DMS114 treated with DMSO at 0.1 percent for 48 hours (cell line): Measurements from ENCODE around the gene ZNF19.
A peak's percentile ranks its signal among the peaks of the same experiment; 100 is the strongest.

ENCODE experiments used
- DNase-seq: peaks from one replicate; lab custom pipeline; 2025; ENCODE audit not compliant: unreplicated experiment; lab: John Stamatoyannopoulos, UW

Gene ZNF19

DNA sequence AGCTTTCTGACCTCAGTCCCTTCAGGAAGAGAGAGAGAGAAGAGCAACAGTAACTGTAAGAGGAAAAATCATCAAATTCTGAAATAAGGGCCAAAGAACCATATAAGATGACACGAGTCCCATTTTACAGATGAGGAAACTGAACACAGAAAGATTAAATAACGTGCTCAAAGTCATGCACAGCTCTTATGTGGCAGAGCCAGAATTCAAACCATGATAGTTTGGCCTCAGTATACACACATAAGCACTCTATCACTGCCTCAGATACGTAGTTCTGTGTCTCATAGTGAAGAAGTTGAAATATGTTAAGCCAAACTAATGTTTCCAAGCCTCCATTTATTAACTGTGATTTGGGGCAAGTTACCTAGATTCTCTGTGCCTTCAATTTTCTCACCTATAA, 1.9 kb upstream of the ZNF19 start:
- no peak for DNase-seq

DNA sequence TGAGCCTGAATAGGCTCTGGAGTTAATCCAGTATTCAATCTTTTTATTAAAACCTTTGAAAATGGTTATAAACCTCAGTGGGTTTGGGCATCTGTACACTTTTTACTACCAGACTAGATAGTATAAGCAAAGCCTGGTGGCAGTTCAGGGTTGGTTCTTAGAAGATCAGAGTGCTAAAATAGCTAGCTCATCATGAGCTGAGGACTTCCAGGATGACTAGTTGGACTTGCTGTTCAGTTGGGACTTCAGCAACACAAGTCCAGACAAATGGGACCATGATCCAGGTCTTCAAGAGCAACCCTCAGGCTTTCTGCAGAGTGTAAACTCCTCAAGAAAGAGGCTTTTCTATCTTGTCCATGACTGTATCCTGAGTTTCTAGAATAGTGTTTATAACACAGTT, 1.2 kb upstream of the ZNF19 start:
- DNase-seq: no peak

DNA sequence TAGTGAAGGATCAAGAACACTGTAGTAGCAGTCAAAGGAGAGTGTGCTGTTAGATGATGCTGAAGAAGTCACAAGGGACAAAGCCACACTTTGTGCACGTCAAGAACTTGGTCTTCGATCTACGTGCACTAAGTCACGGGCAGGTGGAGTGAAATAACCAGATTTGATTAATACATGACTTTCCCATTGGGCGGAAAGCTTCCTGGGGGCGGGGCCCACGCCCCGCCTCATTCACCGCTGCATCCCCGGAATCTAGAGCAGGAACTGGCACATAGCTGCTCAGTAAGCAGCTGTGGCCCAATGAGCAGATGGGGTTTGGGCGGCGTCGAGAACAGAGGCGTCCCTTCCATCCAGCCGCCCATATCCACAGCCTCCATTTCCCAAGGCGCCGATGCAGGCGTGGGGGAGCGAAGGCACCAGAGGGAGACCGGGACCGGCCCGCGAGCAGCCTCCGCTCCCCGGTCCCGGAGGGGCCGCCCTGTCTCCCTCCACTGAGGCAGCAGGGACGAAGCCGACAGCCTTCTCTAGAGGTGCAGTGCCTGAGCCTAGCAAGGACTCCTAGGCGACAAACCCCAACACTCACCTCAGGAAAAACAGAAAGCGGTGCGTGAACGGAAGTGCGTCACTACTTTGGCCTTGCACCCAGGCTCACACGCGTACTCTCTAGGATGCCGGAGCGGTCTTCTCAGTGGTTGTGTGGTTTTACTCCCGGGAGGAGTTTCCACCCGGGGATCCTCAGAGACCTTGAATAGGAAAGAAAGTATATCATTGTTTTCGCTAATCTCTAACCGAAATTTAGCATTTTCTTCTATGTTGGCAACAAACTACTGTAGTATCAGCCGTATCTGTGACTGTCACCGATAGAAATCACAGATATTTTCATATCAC, 4.9 kb downstream of the ZNF19 start:
- peak; percentile 96 for DNase-seq

DNA sequence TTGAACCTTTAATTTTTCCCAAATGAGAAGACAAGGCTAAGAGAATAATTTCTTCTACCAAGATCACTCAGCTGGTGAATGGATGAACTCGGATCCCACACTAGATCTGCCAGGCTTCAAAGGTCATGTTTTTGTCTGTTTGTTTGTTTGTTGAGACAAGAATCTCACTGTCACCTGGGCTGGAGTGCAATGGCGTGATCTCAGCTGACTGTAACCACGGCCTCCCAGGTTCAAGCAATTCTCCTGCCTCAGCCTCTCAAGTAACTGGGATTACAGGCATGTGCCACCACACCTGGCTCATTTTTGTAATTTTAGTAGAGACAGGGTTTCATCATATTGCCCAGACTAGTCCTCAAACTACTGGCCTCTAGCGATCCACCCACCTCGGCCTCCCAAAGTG, 6.6 kb downstream of the ZNF19 start:
- DNase-seq: no peak

DNA sequence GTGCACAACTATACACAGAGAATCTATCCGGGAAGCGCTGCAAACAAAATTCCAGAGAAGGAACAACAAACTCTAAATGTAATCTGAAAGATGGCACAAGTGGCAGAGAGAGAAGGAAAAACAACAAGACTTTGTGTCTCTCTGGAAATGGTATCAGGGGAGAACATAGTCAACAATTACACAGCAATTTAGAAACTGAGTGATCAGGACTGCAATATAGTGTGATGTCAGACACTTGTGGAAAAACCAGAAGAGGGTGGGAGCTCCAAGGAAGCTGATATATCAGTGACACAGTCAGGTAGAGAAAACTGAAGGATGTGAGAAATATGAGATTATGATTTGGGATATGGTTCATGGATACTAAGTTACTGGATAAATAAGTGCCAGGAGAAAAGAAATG, 8.2 kb downstream of the ZNF19 start:
- no peak for DNase-seq

DNA sequence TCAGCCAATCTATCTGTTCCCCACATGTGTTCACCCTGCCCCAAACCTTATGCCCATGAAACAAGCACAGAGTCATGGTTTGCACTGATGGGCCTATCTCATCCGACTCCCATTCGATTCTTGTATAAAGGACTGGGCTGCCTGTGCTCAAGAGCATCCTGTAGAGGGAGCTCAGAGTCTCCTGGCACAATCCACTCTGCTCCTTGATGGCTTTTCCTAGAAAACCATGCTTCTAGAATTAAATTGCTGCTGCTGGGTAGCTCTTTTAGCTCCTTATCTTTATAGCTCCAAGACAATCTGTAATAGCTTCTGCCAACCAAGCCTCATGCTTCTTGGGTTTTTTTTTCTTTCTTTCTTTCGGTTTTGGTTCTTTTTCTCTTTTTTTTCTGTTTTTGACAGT, 9.7 kb downstream of the ZNF19 start:
- DNase-seq: peak; percentile 37

DNA sequence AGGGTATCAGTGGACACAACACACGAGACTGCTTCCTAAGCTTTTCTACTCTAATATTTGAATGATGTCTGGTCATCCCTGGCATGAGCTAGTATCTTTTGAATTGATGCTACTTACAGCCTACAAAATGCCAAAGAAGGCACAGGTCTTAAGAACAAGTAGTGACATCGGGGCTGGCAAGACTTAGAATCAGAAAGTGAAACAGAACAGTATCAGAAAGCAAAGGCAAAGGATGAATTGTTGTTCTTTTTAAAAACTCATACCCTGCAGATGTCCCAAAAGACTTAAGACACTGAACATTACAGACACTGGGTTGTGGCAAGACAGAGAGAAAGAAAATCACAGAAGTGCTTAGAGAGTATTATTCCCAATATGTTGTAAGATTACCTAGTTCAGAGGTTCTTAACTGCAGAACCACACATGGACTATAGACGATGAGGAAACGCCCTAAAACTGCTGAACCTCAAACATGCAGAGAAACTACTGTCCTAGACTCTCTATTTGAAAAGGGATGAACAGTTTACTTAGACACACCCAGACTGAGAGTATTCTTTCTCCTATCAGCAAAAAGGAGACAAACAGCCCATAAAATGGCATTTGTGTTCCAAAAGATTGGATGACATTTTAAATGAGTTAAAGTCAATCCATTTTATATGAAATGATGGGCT, 12.5 kb downstream of the ZNF19 start:
- no peak for DNase-seq

DNA sequence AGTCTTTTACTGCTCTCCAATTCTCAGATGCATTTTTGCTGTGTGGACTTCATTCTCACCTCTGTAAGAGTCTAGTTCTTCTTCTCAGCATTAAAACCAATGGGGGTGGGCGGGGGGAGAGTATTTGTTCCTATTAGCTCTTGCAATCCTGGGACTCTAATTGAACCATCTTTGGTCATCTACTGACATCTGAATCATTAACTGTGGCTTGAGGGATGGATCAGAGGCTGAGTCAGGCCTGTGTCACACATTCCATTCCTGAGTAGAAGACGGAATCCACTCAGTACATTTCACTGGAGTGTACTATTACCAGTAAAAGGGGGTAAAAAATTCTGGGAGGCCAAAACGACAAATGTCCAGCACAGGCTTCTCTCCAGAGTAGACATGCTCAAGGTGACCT, 14.3 kb downstream of the ZNF19 start:
- no peak for DNase-seq

DNA sequence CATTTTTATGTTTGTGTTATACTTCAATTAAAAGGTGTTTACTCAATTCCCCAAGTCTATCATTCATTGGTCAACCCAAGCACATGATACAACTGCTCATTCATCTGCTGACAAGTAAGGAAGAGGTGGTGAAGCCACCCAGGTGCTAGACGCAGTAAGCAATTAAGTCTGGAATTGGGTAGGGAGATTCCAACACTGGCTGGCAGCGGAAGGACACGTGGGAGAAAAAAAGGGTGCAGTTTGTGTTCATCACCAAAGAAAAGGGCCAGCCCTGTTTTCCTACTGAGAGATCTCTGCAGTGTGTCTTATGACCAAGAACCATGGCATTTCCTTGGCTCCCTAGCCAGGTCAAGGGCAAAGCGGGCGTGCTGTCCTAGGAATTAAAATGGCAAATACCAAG, 15.2 kb downstream of the ZNF19 start:
- DNase-seq: no peak

DNA sequence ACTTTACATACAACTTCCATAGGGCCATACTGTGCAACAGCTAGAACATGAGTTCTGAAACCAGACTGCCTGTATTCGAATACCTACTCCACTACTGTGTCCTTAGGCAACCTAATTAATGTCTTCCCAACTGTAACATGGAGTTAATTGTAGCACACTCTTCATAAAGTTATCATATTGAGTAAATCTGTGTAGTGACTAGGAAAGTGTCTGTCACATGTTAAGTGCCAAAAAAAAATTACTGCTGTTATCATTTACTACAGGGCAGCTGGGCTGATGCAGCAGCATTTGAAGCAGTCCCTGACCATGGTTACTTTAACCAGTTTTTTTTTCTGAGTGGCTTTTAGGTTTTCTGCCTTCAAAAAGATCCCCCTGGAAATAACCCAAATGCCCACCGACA, 16.2 kb downstream of the ZNF19 start:
- no peak for DNase-seq

DNA sequence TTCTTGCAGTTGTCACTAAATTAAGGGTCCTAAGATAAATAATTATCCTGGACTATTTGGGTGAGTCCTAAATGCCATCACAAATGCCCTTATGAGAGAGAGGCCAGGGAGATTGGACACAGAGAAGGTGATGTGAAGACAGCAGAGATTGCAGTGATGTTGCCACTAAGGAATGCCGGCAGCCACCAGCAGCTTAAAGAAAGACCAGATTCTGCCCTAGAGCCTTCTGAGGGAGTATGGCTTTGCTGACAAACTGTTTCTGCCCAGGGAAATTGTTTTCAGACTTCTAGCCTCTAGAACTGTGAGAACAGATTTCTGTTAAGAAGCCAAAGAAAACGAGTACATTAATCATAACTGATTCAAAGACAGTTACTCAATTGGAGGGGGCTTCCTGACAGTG, 17.1 kb downstream of the ZNF19 start:
- no peak for DNase-seq

DNA sequence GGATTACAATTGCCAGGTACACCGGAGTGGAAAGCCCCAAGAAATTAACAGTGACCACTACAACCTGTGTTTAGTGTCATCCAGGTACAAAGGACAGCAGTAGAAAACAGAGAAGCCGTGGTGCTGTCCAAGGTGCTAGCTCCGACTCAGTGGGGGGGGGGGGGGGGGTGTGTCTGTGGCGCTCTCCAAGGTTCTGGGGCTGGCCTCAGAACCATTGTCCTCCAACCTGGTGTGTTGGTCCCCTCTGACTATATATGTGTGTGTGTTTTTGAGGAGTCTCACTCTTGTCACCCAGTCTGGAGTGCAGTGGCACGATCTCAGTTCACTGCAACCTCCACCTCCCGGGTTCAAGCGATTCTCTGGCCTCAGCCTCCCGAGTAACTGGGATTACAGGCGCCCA, 21.3 kb downstream of the ZNF19 start:
- no peak for DNase-seq

DNA sequence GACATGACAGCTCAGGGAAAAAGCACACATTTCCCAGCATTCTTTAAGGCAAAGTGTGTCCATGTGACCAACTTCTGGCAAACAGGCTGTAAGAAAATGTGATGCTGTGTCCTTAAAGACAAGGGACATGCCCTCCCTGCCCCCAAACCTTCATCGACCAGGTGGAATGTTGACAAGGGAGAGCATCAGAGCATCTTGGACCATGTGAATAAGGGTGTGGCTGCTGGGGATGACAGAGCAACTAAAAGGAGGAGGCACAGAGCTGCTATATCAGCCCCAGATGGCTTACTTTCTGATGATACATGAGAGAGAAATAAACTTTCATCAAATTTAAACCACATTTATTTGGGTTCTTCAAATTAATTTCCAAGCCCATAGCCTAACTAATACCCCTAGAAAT, 24.9 kb downstream of the ZNF19 start:
- no peak for DNase-seq

DNA sequence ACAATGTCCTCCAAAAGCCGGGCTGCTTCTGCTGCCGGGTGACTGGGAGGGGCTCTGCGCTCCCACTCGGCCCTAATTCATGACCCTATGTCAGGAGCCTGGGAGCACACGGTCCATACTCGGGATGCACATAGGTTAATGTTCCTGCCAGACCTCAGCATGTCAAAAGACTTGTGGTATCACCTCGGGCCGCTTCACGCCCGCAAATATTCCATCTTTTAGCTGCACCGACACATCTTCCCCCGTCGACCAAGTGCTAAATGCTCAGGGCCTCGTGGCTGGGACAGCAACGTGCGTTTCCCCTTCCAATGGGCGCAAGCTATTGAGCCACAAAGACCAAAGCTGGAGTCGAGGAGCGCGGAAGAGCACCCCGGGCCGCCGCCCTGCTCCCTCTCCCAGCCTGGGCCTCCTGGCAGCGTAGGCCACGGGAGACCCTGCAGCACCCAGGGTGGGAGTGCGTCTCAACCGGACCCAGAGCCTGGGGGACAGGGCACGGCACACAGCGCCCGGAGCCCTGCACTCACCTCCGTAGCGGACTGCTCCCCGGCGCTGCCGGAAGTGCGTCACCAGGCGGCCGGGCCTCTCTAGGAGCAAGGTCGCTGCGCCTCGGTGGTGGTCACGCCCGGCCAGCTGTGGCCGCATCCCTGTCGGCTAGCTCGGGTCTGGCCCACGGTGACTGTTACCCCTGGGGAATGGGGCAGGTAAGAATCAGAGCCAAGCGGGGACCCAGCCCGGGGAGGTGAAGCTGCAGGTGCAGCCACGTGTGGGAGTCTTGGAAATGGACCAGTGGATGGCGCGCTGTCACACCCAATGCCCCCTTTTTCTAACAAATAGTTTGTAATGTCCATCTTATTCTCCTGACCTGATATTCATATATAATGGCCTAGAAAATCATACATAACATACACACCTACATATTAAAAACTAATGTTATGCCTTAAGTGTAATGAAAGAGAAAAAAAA, 27.2 kb downstream of the ZNF19 start, which contains the start of gene ZNF23:
Gene ZNF23, minus strand, starts transcription at position 562 of the 963 bp plus-strand sequence. CDS start 5,451 bp downstream, outside the sequence.
- peak; percentile 72 for DNase-seq

DNA sequence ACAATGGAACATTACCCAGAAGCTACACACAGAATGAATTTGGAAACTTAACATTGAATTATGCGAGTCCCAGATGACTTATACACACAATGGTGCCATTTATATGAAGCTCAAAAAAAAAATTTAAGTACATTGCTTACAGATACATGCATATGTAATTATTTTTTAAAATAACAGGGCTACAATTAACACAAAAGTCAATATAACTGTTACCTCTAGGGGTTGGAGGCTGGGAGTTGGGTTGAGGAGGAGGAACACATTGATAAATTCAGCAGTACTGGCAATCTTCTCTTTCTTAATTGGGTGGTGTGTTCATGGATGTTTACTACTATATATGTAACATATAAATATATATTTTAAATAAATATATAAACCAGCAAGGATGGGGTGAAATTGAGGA, 28.2 kb downstream of the ZNF19 start:
- DNase-seq: no peak

DNA sequence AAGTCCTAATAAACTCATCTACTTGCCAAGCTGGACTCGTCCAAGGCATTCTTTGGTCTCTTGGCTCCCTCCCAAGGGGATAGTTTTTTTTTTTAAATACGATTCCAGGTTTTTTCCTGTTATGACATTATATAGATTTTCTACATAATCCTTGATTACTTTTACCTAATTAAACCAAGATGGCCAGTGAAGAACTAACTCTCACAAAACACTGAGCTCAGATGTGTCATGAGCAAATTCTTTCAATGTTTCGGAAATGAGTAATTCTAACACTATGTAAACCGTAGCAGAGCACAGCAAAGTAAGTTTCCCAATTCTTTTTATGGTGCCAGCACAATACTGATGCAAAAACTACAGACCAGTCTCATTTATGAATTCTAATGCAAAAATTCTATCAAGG, 28.9 kb downstream of the ZNF19 start:
- DNase-seq: no peak

DNA sequence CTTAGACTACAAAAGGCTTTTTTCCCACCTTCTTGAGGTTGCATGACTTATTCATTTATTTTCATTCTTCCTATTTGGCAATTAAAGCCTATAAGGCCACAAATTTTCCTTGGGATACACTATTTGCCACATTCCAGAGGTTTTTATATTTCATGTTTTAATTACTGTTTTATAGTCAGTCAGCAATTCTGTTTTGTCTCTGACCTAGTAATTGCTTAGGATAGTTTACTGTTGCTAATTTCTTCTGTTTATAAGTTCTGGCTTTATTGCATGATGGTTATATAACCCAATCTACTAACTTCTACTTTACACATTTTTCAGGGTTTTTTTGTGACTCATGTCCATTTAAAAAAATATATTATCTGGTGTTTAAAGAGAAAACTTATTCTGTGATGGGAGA, 29.6 kb downstream of the ZNF19 start:
- no peak for DNase-seq

DNA sequence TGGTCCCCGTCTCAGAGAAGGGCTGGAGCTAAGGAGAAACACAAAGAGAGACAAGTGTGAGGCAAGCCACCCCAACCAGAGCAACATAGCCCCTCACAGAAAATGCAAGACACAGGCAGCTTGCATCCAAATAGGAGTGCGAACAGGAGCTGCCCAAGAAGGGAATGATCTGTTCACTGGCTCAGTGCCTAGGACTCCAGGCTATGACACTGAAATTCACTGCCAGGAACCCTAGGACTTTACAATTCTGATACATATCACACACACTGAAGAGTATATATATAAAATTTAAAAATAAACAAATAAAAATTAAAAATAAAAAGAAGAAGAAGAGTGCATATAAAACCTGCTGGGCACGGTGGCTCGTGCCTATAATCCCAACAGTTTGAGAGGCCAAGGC, 32.3 kb downstream of the ZNF19 start:
- no peak for DNase-seq

DNA sequence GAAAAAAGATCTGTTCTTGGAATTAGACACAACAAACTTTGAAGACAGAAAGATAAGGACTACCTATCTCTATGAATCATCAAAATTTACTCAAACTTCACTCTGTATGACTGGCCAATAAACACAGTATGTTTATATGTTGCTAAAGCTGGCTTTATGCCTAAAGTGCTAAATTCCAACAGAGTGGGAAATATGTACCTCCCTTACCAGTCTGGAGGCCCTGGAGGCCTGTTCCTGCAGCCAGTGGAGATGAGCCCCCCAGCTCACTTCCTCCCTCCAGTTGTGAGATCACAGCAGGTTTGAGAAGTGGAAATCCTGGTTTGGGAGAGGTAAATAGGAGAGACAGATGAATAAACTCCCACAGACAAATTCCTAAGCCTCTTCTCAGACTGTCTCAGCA, 36.1 kb downstream of the ZNF19 start:
- no peak for DNase-seq

DNA sequence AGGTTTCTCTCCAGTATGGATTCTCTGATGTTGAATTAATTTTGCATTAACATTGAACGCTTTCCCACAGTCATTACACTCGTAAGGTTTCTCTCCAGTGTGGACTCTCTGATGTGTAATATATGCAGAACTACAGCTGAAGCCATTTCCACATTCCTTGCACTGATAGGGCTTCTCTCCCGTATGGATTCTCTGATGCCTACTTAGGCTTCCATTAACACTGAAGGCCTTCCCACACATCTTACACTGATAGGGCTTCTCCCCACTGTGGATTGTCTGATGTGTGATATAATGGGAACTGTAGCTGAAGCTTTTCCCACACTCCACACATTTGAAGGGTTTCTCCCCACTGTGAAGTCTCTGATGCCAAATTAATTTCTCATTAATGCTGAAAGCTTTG, 40.1 kb downstream of the ZNF19 start:
- no peak for DNase-seq

DNA sequence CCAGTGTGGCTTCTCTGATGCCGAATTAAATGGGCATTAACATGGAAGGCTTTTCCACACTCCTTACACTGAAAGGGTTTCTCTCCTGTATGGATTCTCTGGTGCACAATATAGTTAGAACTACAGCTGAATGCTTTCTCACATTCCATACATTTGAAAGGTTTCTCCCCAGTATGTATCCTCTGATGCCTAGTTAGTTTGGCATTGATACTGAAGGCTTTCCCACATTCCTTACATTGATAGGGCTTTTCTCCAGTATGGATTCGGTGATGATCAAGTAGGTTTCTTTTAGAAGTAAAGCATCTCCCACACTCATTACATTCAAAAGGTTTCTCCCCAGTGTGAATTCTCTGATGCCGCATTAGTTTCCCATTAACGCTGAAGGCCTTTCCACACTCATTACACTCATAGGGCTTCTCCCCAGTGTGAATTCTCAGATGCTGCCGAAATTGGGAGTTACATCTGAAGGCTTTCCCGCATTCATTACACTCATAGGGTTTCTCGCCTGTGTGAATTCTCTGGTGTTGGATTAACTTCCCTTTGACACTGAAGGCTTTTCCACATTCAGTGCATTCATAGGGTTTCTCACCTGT, 40.8 kb downstream of the ZNF19 start:
- DNase-seq: no peak
